ENCODE measurements around the gene FAM98A. TPM values are rescaled to one million over a fixed set of nuclear protein-coding genes. Genes with fewer than 3 reads are reported as not detected.

FAM98A gene
- total RNA-seq, 3 donors from 2014 or later, result 21.7 to 117 (median 31.8) TPM

- Histone ChIP-seq H3K27me3 (no peaks in the 10 kb centered on the region), H3K27ac (no peak overlapping the region), H3K4me1 (no peaks in the 10 kb centered on the region), H3K36me3 (no peaks in the 10 kb centered on the region), H3K9me3 (no peaks in the 10 kb centered on the region), H3K4me3 (no peak overlapping the region)
- no peak for DNase-seq (ENCODE audit: low spot score in 2 of 2)
- intact Hi-C loops (cut with DNase I; ENCODE audit: low total_unique reads), result no loop called here
- TF ChIP-seq CTCF (IDR thresholded peaks at IDR 0.05) (no peak), POLR2AphosphoS5 (IDR thresholded peaks at IDR 0.05) (no peak), POLR2A (IDR thresholded peaks at IDR 0.05) (no peak)
Observed at GRCh38 chr2:33560017-33560416, 39.1 kb downstream of the FAM98A start.

- Histone ChIP-seq H3K27ac (no peak overlapping the region), H3K4me3 (no peak overlapping the region), H3K36me3 (no peaks in the 10 kb centered on the region), H3K9me3 (no peaks in the 10 kb centered on the region), H3K27me3 (no peaks in the 10 kb centered on the region), H3K4me1 (no peaks in the 10 kb centered on the region)
- intact Hi-C loops (cut with DNase I; ENCODE audit: low total_unique reads), result no loop called here
- TF ChIP-seq POLR2AphosphoS5 (IDR thresholded peaks at IDR 0.05) (no peak), CTCF (IDR thresholded peaks at IDR 0.05) (no peak), POLR2A (IDR thresholded peaks at IDR 0.05) (no peak)
- no peak for DNase-seq (ENCODE audit: low spot score in 2 of 2)
Observed at GRCh38 chr2:33559328-33559727, 39.8 kb downstream of the FAM98A start.

GRCh38 chr2:33555681-33556080 is 43.4 kb downstream of the FAM98A start:
- Histone ChIP-seq H3K4me1 (no peaks in the 10 kb centered on the region), H3K9me3 (no peaks in the 10 kb centered on the region), H3K36me3 (no peaks in the 10 kb centered on the region), H3K4me3 (no peak overlapping the region), H3K27ac (no peak overlapping the region), H3K27me3 (no peaks in the 10 kb centered on the region)
- no peak for TF ChIP-seq POLR2A (IDR thresholded peaks at IDR 0.05)
- no peak for TF ChIP-seq POLR2AphosphoS5 (IDR thresholded peaks at IDR 0.05)
- TF ChIP-seq CTCF (IDR thresholded peaks at IDR 0.05), result no peak
- intact Hi-C loops (cut with DNase I; ENCODE audit: low total_unique reads), result no loop called here
- no peak for DNase-seq (ENCODE audit: low spot score in 2 of 2)

- Histone ChIP-seq H3K9me3 (no peaks in the 10 kb centered on the region), H3K4me1 (no peaks in the 10 kb centered on the region), H3K27me3 (no peaks in the 10 kb centered on the region), H3K36me3 (no peaks in the 10 kb centered on the region), H3K4me3 (no peak overlapping the region), H3K27ac (no peak overlapping the region)
- no peak for TF ChIP-seq POLR2AphosphoS5 (IDR thresholded peaks at IDR 0.05)
- TF ChIP-seq POLR2A (IDR thresholded peaks at IDR 0.05), result no peak
- no peak for TF ChIP-seq CTCF (IDR thresholded peaks at IDR 0.05)
- DNase-seq (ENCODE audit: low spot score in 2 of 2), result no peak
- intact Hi-C loops (cut with DNase I; ENCODE audit: low total_unique reads), result no loop called here
Observed at GRCh38 chr2:33552758-33553461, 46.2 kb downstream of the FAM98A start.

GRCh38 chr2:33550206-33550605 is 48.9 kb downstream of the FAM98A start:
- Histone ChIP-seq H3K9me3 (no peaks in the 10 kb centered on the region), H3K36me3 (no peaks in the 10 kb centered on the region), H3K27ac (no peak overlapping the region), H3K4me3 (no peak overlapping the region), H3K27me3 (no peaks in the 10 kb centered on the region), H3K4me1 (no peaks in the 10 kb centered on the region)
- no peak for DNase-seq (ENCODE audit: low spot score in 2 of 2)
- intact Hi-C loops (cut with DNase I; ENCODE audit: low total_unique reads), result no loop called here
- TF ChIP-seq POLR2A (IDR thresholded peaks at IDR 0.05), result no peak
- no peak for TF ChIP-seq POLR2AphosphoS5 (IDR thresholded peaks at IDR 0.05)
- TF ChIP-seq CTCF (IDR thresholded peaks at IDR 0.05), result no peak

Measured in breast epithelium (tissue), 4 donors.